Measurements from ENCODE around the gene PRRT2.
"Not testable (repeated sequence)": the region's sequence is repeated elsewhere in the genome, so short reads cannot be mapped to it uniquely, and the experiment has no call there.

Gene PRRT2

DNA sequence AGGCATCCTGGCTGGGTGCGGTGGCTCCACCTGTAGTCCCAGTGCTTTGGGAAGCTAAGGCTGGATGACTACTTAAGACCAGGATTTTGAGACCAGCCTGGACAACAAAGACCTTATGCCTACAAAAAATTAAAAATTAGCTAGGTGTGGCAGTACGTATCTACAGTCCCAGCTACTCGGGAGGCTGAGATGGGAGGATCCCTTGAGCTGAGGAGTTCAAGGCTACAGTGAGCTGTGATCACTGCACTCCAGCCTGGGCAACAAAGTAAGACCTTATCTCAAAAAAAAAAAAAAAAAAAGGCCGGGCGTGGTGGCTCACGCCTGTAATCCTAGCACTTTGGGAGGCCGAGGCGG, 14.3 kb downstream of the PRRT2 start:
- DNase-seq (ENCODE audit: low read depth) = no peak
- no peak overlapping the region for H3K4me3 ChIP-seq (ENCODE audit: low read depth, low read length)
- TF ChIP-seq CTCF (IDR thresholded peaks at IDR 0.05; ENCODE audit: insufficient read depth, low read depth, low read length, missing control alignments) = no peak

DNA sequence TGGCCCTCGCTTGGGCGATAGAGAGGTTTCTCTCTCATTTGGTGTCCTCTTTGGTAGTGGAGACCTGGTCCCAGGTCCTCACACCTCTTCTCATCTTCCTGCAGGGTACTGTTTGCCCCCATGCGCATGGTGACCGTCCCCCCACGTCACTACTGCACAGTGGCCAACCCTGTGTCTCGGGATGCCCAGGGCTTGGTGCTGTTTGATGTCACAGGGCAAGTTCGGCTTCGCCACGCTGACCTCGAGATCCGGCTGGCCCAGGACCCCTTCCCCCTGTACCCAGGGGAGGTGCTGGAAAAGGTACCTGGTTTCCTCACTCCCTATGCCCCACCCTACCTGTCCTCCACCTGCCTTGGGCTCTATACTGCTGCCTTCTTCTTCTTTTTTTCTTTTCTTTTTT, 18.8 kb downstream of the PRRT2 start:
- no peak for DNase-seq (ENCODE audit: low read depth)
- TF ChIP-seq CTCF (IDR thresholded peaks at IDR 0.05; ENCODE audit: insufficient read depth, low read depth, low read length, missing control alignments) = no peak
- H3K4me3 ChIP-seq (ENCODE audit: low read depth, low read length) = no peak overlapping the region

DNA sequence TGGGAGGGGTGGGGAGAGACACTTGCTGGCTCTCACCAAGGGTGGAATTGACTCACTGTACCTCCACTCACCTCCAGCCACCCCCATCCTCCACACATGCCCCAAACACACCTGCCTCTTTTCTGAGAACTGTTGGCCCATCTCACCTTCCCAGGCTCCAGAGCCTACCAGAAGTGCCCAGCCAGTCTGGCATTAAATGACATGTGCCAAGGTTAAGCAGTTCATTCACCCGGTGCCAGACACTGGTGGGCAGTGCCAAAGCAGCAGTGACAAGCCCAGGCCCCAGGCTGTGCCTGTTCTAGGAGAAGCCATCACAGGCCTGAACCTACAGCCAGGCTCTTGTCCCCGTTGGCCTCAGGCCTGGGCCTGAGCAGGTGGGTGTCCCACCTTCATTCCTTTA, 19.5 kb downstream of the PRRT2 start:
- no peak for TF ChIP-seq CTCF (IDR thresholded peaks at IDR 0.05; ENCODE audit: insufficient read depth, low read depth, low read length, missing control alignments)

GRCh38 chr16:29833219-29833618, 21.2 kb downstream of the PRRT2 start:
- not testable (repeated sequence) for H3K4me3 ChIP-seq (ENCODE audit: low read depth, low read length); DNase-seq (ENCODE audit: low read depth)

More for the DNA sequence above, 19.5 kb downstream of the PRRT2 start:
- DNase-seq (ENCODE audit: low read depth) = no peak
- H3K4me3 ChIP-seq (ENCODE audit: low read depth, low read length) = no peak overlapping the region

DNA sequence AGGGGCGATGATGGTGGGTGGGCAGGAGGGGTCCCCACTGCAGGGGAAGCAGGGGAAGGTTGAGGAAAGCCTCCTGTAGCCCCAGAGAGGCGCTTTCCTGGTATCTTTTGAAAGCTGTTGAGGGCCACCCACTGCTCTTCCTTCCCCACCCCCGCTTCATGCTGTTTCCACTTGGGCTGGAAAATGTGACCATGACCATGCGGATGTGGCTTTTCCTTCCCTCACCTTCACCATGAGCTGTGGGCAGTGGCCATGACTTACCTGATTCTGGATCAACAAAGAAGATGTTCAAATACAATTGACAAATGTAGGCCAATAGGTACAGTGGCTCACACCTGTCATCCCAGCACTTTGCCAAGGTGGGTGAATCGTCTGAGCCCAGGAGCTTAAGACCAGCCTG, 22.1 kb downstream of the PRRT2 start:
- no peak for DNase-seq (ENCODE audit: low read depth)
- TF ChIP-seq CTCF (IDR thresholded peaks at IDR 0.05; ENCODE audit: insufficient read depth, low read depth, low read length, missing control alignments) = no peak
- no peak overlapping the region for H3K4me3 ChIP-seq (ENCODE audit: low read depth, low read length)

DNA sequence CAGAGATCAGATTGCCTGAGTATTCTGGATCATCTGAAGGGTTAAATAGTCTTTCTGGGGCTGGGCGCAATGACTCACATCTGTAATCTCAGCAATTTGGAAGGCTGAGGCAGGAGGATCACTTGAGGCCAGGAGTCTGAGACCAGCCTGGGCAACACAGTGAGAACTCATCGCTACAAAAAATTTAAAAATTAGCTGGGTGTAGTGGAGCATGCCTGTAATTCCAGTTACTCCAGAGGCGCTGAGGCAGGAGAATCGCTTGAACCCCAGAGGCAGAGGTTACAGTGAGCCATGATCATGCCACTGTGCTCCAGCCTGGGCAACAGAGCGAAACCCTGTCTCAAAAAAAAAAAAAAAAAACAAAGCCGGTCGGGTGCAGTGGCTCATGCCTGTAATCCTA, 23.9 kb downstream of the PRRT2 start:
- TF ChIP-seq CTCF (IDR thresholded peaks at IDR 0.05; ENCODE audit: insufficient read depth, low read depth, low read length, missing control alignments) = no peak

DNA sequence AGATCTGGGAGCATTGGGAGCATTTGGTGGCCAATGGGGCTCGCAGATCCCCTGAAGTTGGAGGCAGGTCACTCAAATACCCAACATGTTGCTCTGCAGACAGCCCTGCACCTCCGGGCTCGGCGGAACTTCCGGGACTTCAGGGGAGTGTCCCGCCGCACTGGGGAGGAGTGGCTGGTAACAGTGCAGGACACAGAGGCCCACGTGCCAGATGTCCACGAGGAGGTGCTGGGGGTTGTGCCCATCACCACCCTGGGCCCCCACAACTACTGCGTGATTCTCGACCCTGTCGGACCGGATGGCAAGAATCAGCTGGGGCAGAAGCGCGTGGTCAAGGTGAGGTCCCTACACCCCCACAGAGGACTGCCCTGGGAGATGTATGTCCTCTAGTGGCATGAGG, 24.6 kb downstream of the PRRT2 start:
- H3K4me3 ChIP-seq (ENCODE audit: low read depth, low read length) = no peak overlapping the region
- TF ChIP-seq CTCF (IDR thresholded peaks at IDR 0.05; ENCODE audit: insufficient read depth, low read depth, low read length, missing control alignments) = no peak
- no peak for DNase-seq (ENCODE audit: low read depth)

More for the DNA sequence above, 23.9 kb downstream of the PRRT2 start:
- no peak for DNase-seq (ENCODE audit: low read depth)
- no peak overlapping the region for H3K4me3 ChIP-seq (ENCODE audit: low read depth, low read length)

- no peak for TF ChIP-seq CTCF (IDR thresholded peaks at IDR 0.05; ENCODE audit: insufficient read depth, low read depth, low read length, missing control alignments)
- H3K4me3 ChIP-seq (ENCODE audit: low read depth, low read length) = no peak overlapping the region
- DNase-seq (ENCODE audit: low read depth) = no peak
These were observed 25.8 kb downstream of the PRRT2 start for GRCh38 chr16:29837841-29838240.
